ENCODE measurements around the gene TXNDC12.
"Not testable (repeated sequence)": the region's sequence is repeated elsewhere in the genome, so short reads cannot be mapped to it uniquely, and the experiment has no call there.

The TXNDC12 gene

DNA sequence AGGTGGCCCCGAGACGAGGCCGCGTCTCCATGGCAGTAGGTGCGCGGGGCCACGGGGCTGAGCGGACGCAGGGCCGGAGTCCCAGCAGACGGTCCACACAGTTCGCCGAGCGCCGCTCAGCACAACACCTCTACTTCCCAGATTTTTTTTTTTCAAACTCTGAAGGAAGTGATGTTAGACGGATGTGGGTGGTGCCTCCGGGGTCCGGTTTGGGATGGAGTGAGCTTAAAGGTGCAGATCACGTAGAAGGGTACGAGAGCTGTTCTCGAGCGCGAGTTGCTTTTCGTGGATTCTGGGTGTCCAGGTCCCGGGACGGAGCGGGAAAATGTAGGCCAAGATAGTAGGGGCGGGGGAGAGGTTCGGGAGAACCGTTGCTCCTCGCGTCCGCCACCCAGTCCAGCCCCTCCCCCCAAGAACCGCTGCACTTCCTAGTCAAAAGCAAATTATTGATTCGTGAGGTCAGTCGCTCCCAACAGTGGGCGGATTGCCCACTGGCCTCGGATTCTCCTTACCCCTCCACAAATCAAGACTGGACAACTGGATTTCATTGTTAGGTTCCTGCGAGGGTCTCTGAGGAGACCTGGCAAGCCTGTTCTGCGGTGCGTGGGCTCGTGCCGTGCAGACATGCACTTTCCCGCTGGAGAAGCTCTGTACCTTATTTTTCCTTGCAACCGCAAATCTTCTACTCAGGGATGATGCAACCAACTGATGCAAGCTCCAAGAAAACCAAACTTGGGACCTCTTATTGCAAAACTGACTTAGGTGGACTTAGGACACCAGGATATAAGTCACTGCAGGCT lies at the start of gene TXNDC12:
Gene TXNDC12, minus strand, starts transcription at position 126 of the 800 bp plus-strand sequence. Its CDS starts 95 bp downstream, at position 31.
- peak; percentile 92 for DNase-seq

DNA sequence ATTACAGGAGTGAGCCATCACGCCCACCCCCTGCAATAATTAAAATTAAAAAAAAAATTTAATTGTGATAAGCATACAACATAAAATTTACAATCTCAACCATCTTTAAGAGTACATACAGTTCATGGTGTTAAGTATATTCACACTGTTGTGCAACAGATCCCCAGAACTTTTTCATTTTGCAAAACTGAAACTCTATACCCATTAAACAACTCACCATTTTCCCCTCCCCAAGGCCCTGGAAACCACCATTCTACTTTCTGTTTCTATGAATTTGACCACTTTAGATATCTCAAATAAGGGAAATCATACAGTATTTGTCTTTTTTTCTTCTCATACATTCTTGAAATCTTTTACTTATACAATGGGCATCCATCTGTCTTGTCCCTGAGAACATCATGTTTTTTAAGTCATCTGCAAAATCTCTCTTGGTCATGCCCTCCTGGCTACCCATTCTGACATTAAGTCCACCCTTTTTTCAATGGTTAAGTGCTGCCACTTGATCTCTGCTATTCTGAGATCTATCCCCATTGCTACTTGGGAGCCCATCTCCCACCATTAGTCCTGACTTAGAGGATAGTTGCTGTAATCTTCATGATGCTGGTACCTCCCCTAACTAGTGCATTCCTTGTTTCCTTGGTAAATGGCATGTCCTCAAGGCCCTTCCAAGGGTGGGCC lies 47.5 kb upstream of the TXNDC12 start:
- no peak for DNase-seq

DNA sequence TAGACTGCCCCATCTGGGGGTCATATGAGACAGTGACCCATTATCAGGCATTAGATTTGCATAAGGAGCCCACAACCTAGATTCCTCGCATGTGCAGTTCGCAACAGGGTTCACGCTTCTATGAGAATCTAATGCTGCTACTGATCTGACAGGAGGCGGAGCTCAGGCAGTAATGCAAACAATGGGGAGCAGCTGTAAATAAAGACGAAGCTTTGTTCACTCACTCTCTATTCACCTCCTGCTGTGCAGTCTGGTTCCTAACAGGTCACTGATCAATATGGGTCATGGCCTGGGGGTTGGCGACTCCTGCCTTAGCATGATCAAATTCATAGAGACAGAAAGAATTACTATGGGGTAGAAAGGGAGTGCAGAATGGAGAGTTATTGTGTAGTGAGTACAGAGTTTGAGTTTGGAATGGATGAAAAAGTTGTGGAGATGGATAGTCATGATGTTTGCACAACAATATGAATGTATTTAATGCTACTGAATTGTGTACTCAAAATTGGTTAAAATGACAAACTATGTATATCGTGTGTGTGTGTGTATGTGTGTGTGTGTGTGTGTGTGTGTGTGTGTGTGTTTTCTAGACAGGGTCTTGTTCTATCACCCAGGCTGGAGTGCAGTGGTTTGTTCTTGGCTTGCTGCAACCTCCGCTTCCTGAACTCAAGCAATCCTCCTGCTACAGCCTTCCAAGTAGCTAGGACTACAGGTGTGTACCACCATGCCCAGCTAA lies 43.3 kb upstream of the TXNDC12 start:
- DNase-seq, result no peak

DNA sequence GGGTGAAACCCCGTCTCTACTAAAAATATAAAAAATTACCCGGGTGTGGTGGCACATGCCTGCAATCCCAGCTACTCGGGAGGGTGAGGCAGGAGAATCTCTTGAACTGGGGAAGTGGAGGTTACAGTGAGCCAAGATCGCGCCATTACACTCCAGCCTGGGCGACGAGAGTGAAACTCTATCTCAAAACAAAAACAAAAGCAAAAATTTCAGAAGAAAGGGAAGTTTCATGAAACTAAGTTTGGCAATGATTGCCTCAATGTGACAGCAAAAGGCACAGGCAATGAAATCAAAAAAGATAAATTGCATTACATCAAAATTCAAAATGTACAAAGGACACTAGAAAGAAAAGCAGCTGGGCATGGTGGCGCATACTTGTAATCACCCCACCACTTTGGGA lies 41.2 kb upstream of the TXNDC12 start:
- no peak for DNase-seq

DNA sequence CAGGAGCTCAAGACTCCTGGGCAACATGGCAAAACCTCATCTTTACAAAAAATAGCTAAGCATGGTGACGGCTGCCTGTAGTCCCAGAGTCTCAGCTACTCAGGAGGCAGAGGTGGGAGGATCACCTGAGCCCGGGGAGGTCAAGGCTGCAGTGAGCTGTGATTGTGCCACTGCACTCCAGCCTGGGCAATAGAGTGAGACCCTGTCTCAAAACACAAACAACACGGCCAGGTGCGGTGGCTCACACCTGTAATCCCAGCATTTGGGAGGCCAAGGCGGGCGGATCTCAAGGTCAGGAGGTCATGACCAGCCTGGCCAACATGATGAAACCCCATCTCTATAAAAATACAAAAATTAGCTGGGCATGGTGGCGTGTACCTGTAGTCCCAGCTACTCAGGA lies 39.3 kb upstream of the TXNDC12 start:
- DNase-seq, result not testable (repeated sequence)

DNA sequence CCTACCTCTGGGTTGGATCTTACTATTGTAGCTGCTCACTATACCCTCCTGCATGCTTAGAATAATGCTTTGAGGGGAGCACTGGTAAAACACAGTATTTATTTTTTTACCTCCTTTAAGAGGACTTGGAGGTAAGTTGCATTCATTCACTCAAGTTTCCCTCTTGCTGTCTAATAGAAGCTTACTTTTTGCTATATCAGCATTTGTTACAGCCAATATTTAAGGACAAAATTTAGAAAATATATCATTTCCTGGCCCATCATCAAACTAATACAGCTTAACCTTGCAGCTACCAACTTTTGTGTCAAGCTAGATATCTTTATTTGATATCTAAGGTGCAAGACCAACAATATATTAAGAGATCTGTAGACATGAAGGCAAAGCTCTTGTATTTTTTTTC lies 32.9 kb upstream of the TXNDC12 start:
- DNase-seq, result not testable (repeated sequence)

DNA sequence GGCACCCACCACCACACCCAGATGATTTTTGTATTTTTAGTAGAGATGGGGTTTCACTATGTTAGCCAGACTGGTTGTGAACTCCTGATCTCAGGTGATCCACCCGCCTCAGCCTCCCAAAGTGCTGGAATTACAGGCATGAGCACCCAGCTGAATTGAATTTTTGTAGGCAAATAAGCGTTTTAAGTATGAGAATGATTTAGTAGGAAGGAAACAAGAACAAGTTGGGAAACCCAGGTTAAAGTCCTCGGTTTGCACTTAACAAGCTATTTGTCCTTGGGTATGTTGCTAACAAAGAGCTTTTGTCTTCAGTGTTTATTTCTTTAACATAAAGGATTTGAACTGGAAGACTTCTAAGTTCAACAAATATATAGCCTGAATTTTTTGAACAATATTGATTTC lies 25.0 kb upstream of the TXNDC12 start:
- no peak for DNase-seq

DNA sequence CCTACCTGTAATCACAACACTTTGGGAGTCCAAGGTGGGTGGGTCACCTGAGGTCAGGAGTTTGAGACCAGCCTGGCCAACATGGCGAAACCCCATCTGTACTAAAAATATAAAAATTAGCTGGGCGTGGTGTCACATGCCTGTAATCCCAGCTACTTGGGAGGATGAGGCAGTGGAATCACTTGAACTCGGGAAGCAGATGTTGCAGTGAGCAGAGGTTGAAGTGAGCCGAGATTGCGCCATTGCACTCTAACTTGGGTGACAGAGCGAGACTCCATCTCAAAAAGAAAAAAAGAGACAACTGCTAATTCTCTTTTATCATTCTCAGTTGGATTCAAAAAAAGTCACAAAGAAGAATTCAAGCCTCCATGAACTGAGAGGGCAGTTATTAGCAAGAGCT lies 22.3 kb upstream of the TXNDC12 start:
- not testable (repeated sequence) for DNase-seq

DNA sequence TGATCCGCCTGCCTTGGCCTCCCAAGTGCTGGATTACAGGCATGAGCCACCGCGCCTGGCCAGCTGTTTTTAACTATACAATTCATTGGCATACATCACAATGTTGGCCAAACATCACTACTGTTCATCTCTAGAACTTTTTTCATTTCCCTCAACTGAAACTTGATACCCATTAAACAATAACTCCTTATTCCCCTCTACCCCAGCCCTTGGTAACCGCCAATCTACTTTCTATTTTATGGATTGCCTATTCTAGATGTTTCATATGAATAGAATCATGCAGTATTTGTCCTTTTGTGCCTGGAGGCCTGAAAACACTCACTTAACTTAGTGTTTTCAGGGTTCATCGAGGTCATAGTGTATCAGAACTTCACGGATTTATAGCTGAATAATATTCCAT lies 17.3 kb upstream of the TXNDC12 start:
- DNase-seq, result no peak

DNA sequence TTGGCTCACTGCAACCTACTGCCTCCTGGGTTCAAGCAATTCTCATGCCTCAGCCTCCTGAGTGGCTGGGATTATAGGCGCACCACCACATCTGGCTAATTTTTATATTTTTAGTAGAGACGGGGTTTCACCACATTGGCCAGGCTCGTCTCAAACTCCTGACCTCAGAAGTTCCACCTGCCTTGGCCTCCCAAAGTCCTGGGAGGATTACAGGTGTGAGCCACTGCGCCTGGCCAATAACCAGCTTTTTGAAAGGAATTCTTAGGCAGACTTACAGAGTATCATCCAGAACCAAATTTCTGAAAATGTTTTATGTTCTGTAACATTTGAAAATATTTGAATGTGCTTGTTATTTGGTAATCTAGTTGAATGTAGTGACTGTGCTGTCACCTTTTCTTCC lies 15.7 kb upstream of the TXNDC12 start:
- no peak for DNase-seq

DNA sequence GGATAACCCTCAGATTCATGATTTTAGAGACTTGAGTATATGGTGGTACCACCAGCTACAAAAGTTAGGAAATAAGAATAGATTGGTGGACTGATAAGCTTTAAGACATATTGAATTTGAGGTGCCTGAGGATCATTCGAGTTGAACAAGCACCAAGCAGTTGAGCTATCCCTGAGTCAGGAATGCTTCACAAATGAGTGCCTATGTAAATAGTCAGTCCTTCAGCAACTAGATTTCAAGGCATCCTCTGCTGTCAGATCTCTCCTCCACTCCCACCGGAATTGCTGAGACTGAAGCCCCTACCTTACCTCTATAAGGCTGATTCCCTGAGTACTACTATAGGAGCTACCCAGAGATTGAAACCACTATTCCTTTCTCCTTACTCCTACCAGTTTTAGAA lies 8.2 kb upstream of the TXNDC12 start:
- DNase-seq, result no peak

DNA sequence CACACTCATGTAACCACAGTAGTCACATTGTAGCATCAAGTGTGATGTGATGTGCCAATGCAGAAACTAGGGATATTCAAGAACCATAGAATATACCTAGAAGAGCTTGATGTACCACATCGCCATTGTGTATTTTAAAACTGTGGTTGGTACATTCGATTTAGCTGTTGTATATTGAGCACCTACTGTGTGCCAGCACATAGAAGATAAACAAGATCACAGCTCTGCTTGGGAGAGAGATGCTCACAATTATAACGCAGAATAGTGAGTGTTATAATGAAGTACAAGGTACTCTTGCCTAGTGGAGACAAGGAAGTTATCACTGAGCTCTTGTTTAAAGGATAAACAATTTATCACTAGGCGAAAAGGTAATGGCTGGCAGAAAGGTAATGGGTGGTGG lies 5.8 kb upstream of the TXNDC12 start:
- no peak for DNase-seq

DNA sequence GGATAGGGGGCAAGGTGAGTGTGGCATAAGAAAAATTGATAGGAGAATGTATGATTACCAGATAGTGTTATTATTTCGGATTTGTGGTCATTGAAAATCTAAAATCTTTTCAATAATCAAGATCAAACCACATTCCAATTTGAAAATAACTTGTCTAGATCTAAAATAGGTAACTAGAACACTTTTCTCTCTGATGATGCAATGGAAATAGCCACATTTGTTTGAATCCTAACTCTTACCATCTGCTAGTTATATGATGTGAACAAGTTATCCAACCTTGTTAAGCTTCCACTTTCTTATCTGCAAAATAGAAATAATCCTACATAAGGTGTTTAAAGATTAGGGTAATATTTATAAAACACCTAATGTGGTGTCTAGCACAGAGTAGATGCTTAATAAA lies 4.9 kb upstream of the TXNDC12 start:
- no peak for DNase-seq

DNA sequence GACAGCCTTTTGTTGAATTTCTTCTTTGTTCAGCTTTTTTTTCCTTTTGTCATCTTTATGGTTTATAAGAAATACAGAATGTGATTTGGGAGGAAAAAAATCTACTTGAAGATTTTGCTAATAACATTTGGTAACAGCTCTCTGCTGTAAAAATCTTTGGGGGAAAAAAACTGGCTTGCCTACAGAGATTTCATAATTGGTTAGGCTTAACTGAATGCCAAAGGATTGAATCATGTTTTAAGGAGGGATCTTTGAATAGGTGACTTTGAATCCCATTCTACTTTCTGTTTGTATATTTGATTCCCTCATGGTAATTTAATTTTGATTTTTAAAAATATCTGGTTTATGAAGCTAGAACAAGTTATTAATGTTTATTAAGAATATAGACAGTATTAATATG lies 4.3 kb upstream of the TXNDC12 start:
- peak; percentile 73 for DNase-seq

DNA sequence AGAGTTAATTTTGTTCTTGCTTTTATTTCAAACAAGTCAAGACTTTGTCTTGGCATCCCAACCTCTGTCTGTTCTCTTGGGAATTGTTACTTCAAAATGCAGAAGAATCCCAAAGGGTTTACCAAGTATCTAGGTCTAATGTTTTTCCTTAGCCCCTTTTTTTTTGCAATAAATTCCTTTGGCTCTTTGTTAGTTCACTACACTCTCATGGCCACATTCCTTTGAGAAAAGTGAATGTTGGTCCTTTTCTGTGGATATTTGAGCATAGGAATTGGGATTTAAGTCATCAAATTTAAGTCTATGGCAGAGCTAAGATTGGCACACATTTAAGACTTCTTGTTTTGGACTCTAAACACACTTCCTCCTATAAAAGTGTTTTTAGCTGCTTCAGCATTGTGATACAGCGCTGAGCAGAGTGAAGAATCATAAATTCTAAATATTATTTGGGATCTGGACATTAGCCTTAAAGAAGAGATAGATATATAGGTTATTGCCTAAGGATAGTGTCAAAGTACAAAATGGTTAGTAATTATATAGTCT lies 3.0 kb upstream of the TXNDC12 start:
- DNase-seq, result no peak

DNA sequence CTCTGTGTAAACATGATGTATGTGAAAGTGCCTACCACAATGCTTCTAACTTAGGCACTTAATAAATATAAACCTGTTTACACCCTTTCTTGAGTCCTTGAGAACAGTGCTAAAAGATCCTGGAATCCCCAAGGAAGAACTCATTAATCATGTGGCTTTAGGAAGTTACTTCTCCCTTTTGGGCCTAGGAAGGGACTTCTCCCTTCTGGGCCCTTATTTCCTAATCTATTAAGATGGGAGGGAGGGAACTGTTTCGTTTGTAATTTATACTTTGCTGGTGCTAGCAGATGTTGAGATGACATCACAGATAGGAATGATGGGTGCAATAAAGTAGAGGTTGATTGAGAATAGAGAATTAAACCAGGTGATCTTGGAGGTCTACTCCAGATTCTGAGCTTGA lies 2.3 kb upstream of the TXNDC12 start:
- peak; percentile 20 for DNase-seq

DNA sequence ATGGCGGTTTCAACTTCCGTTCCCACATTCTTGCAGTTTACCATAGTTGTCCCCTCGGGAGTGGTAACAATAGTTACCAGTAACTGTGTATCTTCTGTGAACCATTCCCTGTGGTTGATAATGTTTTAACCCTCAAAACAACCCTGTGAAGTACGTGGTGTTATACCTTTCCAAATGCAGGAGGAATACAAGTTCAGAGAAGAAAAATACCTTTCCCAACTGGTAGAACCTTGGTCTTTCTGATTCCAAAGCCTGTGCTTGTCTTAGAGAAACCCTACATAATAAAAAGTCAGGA lies 1.9 kb upstream of the TXNDC12 start:
- DNase-seq, result no peak

DNA sequence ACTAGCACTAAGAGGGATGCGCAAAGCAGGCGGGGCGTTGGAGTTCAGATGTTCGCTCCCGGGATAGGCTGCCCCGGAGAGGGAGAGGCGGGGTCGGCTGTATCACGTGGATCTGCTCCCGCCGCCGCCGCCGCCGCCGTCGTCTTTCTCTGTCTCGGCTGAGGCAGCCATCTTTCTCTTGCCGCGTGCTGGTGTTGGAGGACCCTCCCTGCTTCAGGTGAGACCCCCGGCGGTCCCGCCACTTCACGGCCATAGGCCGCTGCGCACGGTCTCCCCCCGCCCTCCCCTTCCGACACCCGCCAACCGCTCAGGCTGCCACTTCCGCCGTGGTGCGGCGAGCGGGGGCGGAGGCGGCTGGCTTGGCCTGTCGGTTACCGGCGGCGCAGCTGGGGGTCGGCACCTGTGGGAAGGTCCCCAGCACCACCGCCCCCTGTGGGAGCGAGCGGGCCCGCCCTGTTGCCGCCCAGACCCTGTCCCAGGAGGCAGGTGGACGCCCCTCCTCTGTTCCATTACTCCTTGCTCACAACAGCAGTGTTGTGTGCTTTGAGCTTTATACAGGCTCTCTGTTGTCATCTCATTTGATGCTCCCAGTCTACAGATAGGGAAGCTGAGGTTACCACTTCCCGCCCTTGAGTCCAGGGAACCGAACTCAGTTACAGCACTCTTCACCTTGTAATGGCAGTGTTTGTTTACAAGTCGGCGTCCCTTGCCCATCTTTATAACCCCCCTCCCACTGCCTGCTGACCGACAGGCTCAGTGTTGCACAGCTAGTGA lies 1.4 kb upstream of the TXNDC12 start, which contains the start of gene BTF3L4:
Gene BTF3L4, plus strand, starts transcription at position 133 of the 774 bp plus-strand sequence. CDS start 3,553 bp downstream, outside the sequence.
- peak; percentile 96 for DNase-seq

DNA sequence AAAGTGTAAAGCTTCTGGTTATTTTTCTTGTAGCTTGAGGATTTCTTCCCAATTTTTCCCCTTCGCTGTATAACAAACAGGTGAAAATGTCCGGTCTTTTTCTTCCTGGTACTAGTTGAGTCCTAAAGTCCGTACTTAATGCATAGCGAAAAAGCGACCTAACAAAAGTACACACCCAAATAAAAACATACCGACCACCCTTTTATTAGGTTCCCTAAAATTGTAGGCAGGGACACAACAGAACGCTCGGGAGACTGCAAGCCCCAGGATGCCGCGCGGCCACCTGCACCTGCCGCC lies 823 bp upstream of the TXNDC12 start:
- no peak for DNase-seq

DNA sequence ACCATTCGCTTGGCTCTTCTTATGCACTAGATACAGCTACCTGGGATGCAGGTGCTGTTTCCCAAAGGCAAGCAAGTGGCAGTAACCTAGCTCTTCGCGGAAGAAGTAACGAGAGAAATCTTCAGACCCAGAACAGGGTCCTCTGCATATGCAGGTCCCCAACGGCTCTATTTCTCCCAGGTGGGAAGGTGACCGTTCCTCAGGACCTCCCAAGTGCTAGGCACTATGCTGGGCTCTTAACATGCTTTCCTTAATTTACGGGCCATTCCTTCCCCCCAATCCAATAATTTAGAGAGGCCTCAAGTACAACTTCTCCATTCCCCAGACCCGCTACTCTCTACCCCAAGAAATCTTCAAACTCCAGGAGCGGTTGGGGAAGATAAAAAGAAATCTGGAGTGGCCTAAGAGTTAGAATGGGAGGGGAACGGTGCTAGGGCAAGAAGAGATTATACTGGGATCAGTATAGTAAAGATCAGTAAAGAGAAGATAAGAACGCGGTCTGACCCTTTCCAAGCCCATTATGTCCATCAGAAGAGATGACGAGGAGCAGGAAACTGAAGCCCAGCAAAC lies 410 bp downstream of the TXNDC12 start:
- DNase-seq, result no peak

DNA sequence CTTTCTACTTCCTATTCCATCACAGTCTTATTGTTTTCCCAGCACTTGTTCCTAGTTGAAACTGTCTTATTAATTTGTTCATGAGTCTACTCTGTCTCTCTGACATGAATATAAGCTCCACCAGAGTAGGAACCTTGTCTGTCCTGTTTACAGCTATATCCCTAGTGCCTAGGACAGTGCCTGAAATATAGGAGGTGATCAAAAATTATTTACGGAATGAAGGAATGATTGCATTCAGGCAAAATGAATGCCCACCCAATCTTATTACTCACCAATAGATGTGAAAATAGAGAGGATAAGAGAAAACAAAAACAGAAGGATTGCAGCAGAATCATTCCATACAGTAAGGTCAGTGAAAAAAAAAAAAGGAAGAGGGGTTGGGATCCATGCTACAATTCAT lies 1.1 kb downstream of the TXNDC12 start:
- no peak for DNase-seq

DNA sequence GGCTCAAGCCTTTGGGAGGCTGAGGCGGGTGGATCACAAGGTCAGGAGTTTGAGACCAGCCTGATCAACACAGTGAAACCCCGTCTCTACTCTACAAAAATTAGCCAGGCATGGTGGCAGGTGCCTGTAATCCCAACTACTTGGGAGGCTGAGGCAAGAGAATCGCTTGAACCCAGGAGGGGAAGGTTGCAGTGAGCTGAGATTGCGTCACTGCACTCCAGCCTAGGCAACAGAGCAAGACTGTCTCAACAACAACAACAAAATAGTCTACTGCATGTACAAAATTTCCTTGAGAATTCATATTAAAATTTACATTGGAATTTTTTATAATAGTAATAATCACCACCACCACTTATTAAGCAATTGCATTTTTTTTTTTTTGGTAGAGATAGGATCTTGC lies 5.7 kb downstream of the TXNDC12 start:
- DNase-seq, result not testable (repeated sequence)

Measured in HCEC 1CT (cell line).